Endodermal cell (in vitro differentiated cells): ENCODE data around the gene TCF4. TPM values are rescaled to one million over a fixed set of nuclear protein-coding genes. Genes with fewer than 3 reads are reported as not detected.
A peak's percentile ranks its signal among the peaks of the same experiment; 100 is the strongest.

ENCODE experiments used
- DNase-seq: peaks from one replicate; pipeline ENCODE4 v3.0.0-alpha.2; 2017
- H3K27ac ChIP-seq: 2 replicates; pipeline ENCODE4 v1.5.1; 2013; ENCODE audit warnings: mild to moderate bottlenecking, low read depth, low read length, moderate library complexity
- H3K27me3 ChIP-seq: 2 replicates; pipeline ENCODE4 v1.6.1; 2013; ENCODE audit warnings: mild to moderate bottlenecking, low read length, moderate library complexity; ENCODE audit not compliant: insufficient read depth, control insufficient read depth, poor library complexity, severe bottlenecking
- H3K36me3 ChIP-seq: 2 replicates; pipeline ENCODE4 v1.7.0; 2013; ENCODE audit warnings: mild to moderate bottlenecking, low read length, moderate library complexity; ENCODE audit not compliant: control insufficient read depth, insufficient read depth
- H3K4me1 ChIP-seq: one replicate; pipeline ENCODE4 v1.7.0; 2013; ENCODE audit warnings: low read length; ENCODE audit not compliant: control insufficient read depth, insufficient read depth
- H3K4me3 ChIP-seq: 2 replicates; pipeline ENCODE4 v1.5.1; 2013; ENCODE audit warnings: mild to moderate bottlenecking, low read length, moderate library complexity
- H3K9ac ChIP-seq: 2 replicates; pipeline ENCODE4 v1.6.1; 2013; ENCODE audit warnings: mild to moderate bottlenecking, low read length, moderate library complexity; ENCODE audit not compliant: poor library complexity, severe bottlenecking; ENCODE audit errors: extremely low read depth
- H3K9me3 ChIP-seq: 2 replicates; pipeline ENCODE4 v1.6.1; 2013; ENCODE audit warnings: mild to moderate bottlenecking, low read length, moderate library complexity; ENCODE audit not compliant: control insufficient read depth
- H3K27ac Mint-ChIP-seq: 2 replicates; pipeline ENCODE4 v1.8.0; 2020; ENCODE audit warnings: mixed read lengths
- H3K27me3 Mint-ChIP-seq: 2 replicates; pipeline ENCODE4 v1.8.0; 2021; ENCODE audit warnings: mild to moderate bottlenecking, mixed read lengths; ENCODE audit not compliant: insufficient read depth
- H3K36me3 Mint-ChIP-seq: 2 replicates; pipeline ENCODE4 v1.8.0; 2020; ENCODE audit warnings: low read depth, mixed read lengths
- H3K4me1 Mint-ChIP-seq: 2 replicates; pipeline ENCODE4 v1.8.0; 2020; ENCODE audit warnings: mixed read lengths
- H3K4me3 Mint-ChIP-seq: 2 replicates; pipeline ENCODE4 v1.8.0; 2020; ENCODE audit warnings: mild to moderate bottlenecking, moderate library complexity, mixed read lengths
- H3K9me3 Mint-ChIP-seq: 2 replicates; pipeline ENCODE4 v1.8.0; 2020; ENCODE audit warnings: mild to moderate bottlenecking, mixed read lengths
- WGBS, 2 experiments: methylation state at CpG; one replicate each; pipeline versions ENCODE4 v1.1.5 to v1.1.7; 2013; ENCODE audit warnings: missing lambda C conversion rate in 2 of 2, mixed read lengths in 1 of 2; ENCODE audit not compliant: insufficient coverage in 1 of 2, insufficient read length in 1 of 2; 5-methylcytosine and 5-hydroxymethylcytosine counted together
- total RNA-seq, 2 donors: library from RNA; stranded (reverse); fragmentation: NEBNext Ultra II Directional in 1 of 2; extraction: Animal tissue kit (Norgen Biotek cat#: 25700) in 1 of 2; gene quantifications; 2 replicates in 1 of 2; 3 replicates in 1 of 2; pipeline ENCODE4 v1.2.1, GENCODE V29; 2021
- TF ChIP-seq, protein P1 (sequence below): fragments of 200-600 bp; sonication (generic); conservative IDR thresholded peaks from 2 replicates; pipeline ENCODE4 v1.5.0; 2021; ENCODE audit warnings: antibody characterized with exemption, mild to moderate bottlenecking

TCF4 gene
- total RNA-seq, 2 donors from 2014 or later, result 40.4 to 58.5 TPM

DNA sequence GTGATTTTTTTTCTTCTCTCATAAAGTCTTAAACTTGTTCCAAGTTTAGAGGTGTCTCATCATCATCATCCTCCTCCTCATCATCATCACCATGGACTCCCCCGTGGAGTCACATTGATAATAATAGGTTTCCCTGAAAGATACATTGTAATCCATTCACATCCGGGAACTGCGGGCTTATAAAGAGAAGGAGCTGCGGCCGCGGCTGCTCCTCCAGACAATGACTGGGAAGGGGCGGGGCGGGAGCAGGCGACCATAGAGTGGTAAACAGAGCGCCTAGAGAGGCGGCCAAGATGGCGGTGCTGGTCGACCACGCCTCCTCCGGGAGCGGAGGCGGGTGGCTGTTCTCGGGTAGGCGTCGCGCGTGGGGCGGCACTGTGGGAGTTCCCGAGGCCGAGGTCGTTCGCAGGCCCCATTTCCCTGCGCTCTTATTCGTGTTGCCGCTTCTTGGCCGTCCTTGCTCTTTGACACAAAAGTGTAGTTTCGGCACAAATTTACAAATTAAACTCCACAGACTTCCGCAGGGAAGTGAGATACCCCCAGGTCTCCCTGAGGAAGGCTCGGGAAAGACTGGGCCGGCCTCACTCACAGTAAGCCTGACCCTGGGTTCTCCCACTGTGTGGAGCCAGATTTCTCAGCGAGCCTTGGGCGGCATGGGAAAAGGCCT is 1.8 kb upstream of the TCF4 start:
- peak; percentile 98 for DNase-seq
- Mint-ChIP-seq H3K27me3 (peaks cover 4% of the 10 kb centered on the region), H3K9me3 (no peaks in the 10 kb centered on the region), H3K27ac (peak overlapping the region; percentile 85), H3K4me3 (peak overlapping the region; percentile 77), H3K4me1 (peaks cover 25% of the 10 kb centered on the region), H3K36me3 (peaks cover 4% of the 10 kb centered on the region)
- peak overlapping the region; percentile 99 for H3K4me3 ChIP-seq
- TF ChIP-seq, protein P1, sequence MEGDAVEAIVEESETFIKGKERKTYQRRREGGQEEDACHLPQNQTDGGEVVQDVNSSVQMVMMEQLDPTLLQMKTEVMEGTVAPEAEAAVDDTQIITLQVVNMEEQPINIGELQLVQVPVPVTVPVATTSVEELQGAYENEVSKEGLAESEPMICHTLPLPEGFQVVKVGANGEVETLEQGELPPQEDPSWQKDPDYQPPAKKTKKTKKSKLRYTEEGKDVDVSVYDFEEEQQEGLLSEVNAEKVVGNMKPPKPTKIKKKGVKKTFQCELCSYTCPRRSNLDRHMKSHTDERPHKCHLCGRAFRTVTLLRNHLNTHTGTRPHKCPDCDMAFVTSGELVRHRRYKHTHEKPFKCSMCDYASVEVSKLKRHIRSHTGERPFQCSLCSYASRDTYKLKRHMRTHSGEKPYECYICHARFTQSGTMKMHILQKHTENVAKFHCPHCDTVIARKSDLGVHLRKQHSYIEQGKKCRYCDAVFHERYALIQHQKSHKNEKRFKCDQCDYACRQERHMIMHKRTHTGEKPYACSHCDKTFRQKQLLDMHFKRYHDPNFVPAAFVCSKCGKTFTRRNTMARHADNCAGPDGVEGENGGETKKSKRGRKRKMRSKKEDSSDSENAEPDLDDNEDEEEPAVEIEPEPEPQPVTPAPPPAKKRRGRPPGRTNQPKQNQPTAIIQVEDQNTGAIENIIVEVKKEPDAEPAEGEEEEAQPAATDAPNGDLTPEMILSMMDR, result no peak
- no peak overlapping the region for H3K27ac ChIP-seq
- no peaks in the 10 kb centered on the region for H3K9me3 ChIP-seq
- peaks cover 4% of the 10 kb centered on the region for H3K4me1 ChIP-seq
- peak overlapping the region; percentile 78 for H3K9ac ChIP-seq
- H3K27me3 ChIP-seq, result peaks cover 4% of the 10 kb centered on the region
- 1 to 5% methylated on average over 22 to 37 of the region's 37 CpGs for WGBS, 2 experiments
- no peaks in the 10 kb centered on the region for H3K36me3 ChIP-seq

DNA sequence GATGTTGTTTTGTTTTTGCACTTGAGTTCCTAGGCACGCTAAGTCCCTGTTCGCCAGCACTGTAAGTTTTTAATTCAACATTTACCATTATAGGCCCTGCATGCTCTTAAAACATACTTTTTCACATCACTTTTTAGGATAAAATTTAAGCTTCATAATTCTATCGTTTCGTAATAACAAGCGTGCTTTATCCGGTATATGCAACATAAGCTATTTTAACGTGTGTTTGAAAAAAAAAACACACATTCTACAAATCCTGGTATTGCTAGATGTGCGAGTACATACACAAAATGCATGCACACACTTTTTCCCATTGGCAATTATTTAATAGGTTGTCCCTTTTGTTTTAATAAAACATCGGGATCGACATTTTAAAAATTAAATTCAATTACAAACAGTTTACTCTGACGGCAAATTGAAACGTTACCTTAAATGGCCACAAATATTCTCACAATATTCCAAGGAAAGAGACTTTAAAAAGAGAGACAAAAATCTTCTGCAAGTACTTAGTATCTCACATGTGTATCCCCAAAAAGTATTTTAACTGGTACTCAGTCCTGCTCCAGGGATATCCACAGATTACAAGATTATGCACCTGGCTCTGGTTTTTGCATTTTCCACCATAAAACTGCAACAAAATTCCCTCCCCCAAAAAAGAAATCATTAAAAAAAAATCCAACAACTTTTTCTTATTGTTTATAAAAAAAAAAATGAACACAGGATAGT is 1.0 kb upstream of the TCF4 start:
- Mint-ChIP-seq H3K27me3 (peaks cover 2% of the 10 kb centered on the region), H3K4me1 (peaks cover 26% of the 10 kb centered on the region), H3K27ac (peak overlapping the region; percentile 85), H3K4me3 (peak overlapping the region; percentile 77), H3K9me3 (no peaks in the 10 kb centered on the region), H3K36me3 (peaks cover 4% of the 10 kb centered on the region)
- Histone ChIP-seq H3K4me3 (peak overlapping the region; percentile 99), H3K4me1 (peaks cover 4% of the 10 kb centered on the region), H3K36me3 (no peaks in the 10 kb centered on the region), H3K27me3 (no peaks in the 10 kb centered on the region), H3K9me3 (no peaks in the 10 kb centered on the region), H3K9ac (peak overlapping the region; percentile 78), H3K27ac (peak overlapping the region; percentile 83)
- 0 to 1% methylated on average over 8 to 12 of the region's 12 CpGs for WGBS, 2 experiments
- TF ChIP-seq, protein P1, result no peak
- DNase-seq, result no peak

DNA sequence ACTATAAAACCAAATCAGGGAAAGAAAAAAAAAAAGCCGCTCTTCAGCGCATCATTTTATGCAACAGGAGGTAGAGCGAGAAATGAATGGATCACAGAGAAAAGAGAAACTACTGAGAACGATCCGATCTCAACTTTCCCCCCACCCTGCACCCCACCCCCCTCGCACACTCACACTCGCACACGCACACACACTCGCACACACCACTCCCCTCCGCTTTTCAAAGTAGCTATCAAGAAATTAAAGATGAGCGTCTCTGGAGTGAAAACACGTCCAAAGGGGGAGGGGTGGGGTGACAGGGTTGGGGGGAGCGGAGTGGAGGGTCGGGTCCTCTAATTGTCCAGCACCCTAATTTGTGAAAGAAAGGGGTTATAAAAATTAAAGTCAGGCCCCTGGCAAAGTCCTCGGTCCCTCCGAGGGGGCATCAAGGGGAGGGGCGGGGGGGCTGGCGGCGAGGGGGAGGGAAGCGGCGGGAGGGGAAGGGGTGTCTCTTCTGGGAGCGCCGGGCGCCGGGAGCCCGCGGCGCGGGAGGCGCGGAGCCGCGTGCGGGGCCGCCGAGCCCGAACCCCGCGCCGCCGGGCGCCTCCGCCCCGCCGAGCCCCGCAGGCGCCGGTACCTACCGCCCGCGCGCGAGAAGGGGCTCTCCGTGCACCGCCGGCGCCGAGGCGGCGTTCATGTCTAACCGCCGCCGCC is 428 bp downstream of the TCF4 start:
- peak; percentile 65 for DNase-seq
- Histone ChIP-seq H3K36me3 (no peaks in the 10 kb centered on the region), H3K4me1 (peaks cover 8% of the 10 kb centered on the region), H3K27me3 (no peaks in the 10 kb centered on the region), H3K27ac (peak overlapping the region; percentile 83), H3K4me3 (peak overlapping the region; percentile 79), H3K9ac (peak overlapping the region; percentile 62), H3K9me3 (no peaks in the 10 kb centered on the region)
- 0% methylated on average over 2 to 56 of the region's 63 CpGs for WGBS, 2 experiments
- Mint-ChIP-seq H3K27ac (peak overlapping the region; percentile 90), H3K4me3 (peak overlapping the region; percentile 77), H3K36me3 (peaks cover 4% of the 10 kb centered on the region), H3K9me3 (no peaks in the 10 kb centered on the region), H3K4me1 (peaks cover 34% of the 10 kb centered on the region), H3K27me3 (no peaks in the 10 kb centered on the region)
- TF ChIP-seq, protein P1, result no peak
